Ovary (tissue), 9 donors: ENCODE results near the gene RPS27L. TPM values are rescaled to one million over a fixed set of nuclear protein-coding genes. Genes with fewer than 3 reads are reported as not detected.

Experiments used
- DNase-seq, 5 donors: peaks; one replicate each; pipeline ENCODE4 v3.0.0-alpha.2; 2019 to 2020
- H3K27ac ChIP-seq, 2 donors: fragments of 200-600 bp; one replicate each; pipeline versions ENCODE4 v1.5.1 to v1.8.0; 2019 to 2022
- H3K27me3 ChIP-seq: fragments of 200-600 bp; one replicate; pipeline ENCODE4 v1.8.0; 2022
- H3K36me3 ChIP-seq: fragments of 200-600 bp; sonication (generic); one replicate; pipeline ENCODE4 v1.5.1; 2019
- H3K4me1 ChIP-seq: one replicate; pipeline ENCODE4 v1.8.1; 2013; ENCODE audit warnings: mild to moderate bottlenecking, moderate library complexity; ENCODE audit not compliant: insufficient read depth
- H3K4me3 ChIP-seq: fragments of 200-600 bp; sonication (generic); one replicate; pipeline ENCODE4 v1.5.1; 2017
- H3K9me3 ChIP-seq, 2 donors: fragments of 200-600 bp in 1 of 2; sonication (generic) in 1 of 2; one replicate each; pipeline versions ENCODE4 v1.5.1 to v1.8.1; 2013 to 2019; ENCODE audit warnings: mild to moderate bottlenecking in 1 of 2, moderate library complexity in 1 of 2
- EP300 ChIP-seq: sonication (generic); formaldehyde crosslinking; IDR thresholded peaks from one replicate; pipeline ENCODE4 v1.6.1; 2017; ENCODE audit warnings: antibody characterized with exemption
- POLR2A ChIP-seq: fragments of 450-650 bp; IDR thresholded peaks from one replicate; pipeline ENCODE4 v1.6.1; 2017; ENCODE audit warnings: antibody characterized with exemption, mild to moderate bottlenecking, moderate library complexity
- WGBS, 3 donors: extraction: QIAGEN DNeasy Blood & Tissue Kit in 1 of 3; methylation state at CpG; one replicate each; pipeline versions ENCODE4 v1.1.5 to v1.1.7; 2013 to 2017; 5-methylcytosine and 5-hydroxymethylcytosine counted together
- intact Hi-C, 4 donors: fragments of 100-400 bp; cut with DNase I; formaldehyde crosslinking; loops; one replicate each; pipeline versions ENCODE4 v1.11.0 to v1.15.1; 2022 to 2023
- polyA plus RNA-seq, 2 donors: library from polyadenylated mRNA; stranded (reverse); fragments of 200-250 nt in 1 of 2; fragments of 350-450 nt in 1 of 2; fragmentation: Illumina TruSeq in 1 of 2; extraction: RNeasy Lipid Tissue Mini Kit (QIAGEN cat#74804) in 1 of 2; gene quantifications; one replicate each; pipeline ENCODE4 v1.2.3, GENCODE V29; 2013 to 2014
- total RNA-seq, 7 donors: library from RNA; depleted of rRNA in 2 of 7; stranded (reverse); fragments of >200 nt in 2 of 7; fragmentation: NEBNext Ultra II Directional in 3 of 7; extraction: Animal tissue kit (Norgen Biotek cat#: 25700) in 3 of 7; gene quantifications; one replicate each; pipeline versions ENCODE4 v1.1.0 to v1.2.4, GENCODE V29; 2016 to 2023
- TF ChIP-seq, protein P1 (sequence below), 3 donors: fragments of 450-650 bp in 2 of 3; fragments of 200-600 bp in 1 of 3; IDR thresholded peaks; one replicate each; pipeline versions ENCODE4 v1.5.1 to v1.8.0; 2016 to 2022; ENCODE audit warnings: antibody characterized with exemption in 3 of 3, mild to moderate bottlenecking in 1 of 3
- donor health status: DM: no; HTN: no; CAD: no; lungs with moderate emphysema.
- donor health status: DM: no; HTN: no; CAD: no.
- donor health status: Bipolar disorder and iron deficiency.
- donor health status: DM: yes; HTN: yes; CAD: no.
- donor health status: DM: no; HTN: no; CAD: no.
- donor health status: DM: yes; HTN: yes; CAD: no.

The RPS27L gene
- total and polyA plus RNA-seq, 9 donors: 85.5 to 129 (median 95.0) TPM

GRCh38 chr15:63136742-63137141 lies 20.5 kb downstream of the RPS27L start:
- intact Hi-C loops: no loop called here
- H3K4me1 ChIP-seq: peaks cover 2% of the 10 kb centered on the region
- no peaks in the 10 kb centered on the region for H3K36me3 ChIP-seq
- 44 to 52% (median 45%) methylated on average over 2 of the region's 2 CpGs for WGBS, 3 donors
- no peaks in the 10 kb centered on the region for H3K27me3 ChIP-seq
- DNase-seq: no peak
- H3K9me3 ChIP-seq: no peaks in the 10 kb centered on the region
- H3K4me3 ChIP-seq: no peak overlapping the region
- H3K27ac ChIP-seq: no peak overlapping the region
- no peak for TF ChIP-seq EP300
- TF ChIP-seq, protein P1, sequence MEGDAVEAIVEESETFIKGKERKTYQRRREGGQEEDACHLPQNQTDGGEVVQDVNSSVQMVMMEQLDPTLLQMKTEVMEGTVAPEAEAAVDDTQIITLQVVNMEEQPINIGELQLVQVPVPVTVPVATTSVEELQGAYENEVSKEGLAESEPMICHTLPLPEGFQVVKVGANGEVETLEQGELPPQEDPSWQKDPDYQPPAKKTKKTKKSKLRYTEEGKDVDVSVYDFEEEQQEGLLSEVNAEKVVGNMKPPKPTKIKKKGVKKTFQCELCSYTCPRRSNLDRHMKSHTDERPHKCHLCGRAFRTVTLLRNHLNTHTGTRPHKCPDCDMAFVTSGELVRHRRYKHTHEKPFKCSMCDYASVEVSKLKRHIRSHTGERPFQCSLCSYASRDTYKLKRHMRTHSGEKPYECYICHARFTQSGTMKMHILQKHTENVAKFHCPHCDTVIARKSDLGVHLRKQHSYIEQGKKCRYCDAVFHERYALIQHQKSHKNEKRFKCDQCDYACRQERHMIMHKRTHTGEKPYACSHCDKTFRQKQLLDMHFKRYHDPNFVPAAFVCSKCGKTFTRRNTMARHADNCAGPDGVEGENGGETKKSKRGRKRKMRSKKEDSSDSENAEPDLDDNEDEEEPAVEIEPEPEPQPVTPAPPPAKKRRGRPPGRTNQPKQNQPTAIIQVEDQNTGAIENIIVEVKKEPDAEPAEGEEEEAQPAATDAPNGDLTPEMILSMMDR (IDR thresholded peaks at IDR 0.05): no peak
- no peak for TF ChIP-seq POLR2A

DNA sequence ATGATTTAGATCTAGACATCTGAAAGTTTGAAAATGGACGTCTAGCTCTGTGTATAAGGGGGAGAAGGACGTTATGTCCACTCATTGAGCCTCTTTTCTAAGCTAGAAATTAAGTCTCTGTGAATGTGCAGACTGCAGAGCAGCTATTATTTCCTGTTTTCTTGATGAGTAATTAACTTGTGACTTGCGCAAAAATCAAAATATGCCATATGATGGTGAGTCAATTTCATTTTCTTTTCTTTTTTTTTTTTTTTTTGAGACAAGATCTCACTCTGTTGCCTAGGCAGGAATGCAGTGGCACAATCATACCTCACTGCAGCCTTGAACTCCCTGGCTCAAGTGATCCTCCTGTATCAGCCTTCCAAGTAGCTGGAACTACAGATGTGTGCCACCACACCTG lies 21.5 kb downstream of the RPS27L start:
- intact Hi-C loops: no loop called here
- DNase-seq: no peak
- Histone ChIP-seq H3K4me3 (no peak overlapping the region), H3K4me1 (peaks cover 2% of the 10 kb centered on the region), H3K36me3 (no peaks in the 10 kb centered on the region), H3K9me3 (no peaks in the 10 kb centered on the region), H3K27me3 (no peaks in the 10 kb centered on the region), H3K27ac (no peak overlapping the region)
- TF ChIP-seq POLR2A (no peak), EP300 (no peak)
- TF ChIP-seq, protein P1 (IDR thresholded peaks at IDR 0.05): no peak
- 49 to 52% (median 52%) methylated on average over 3 of the region's 3 CpGs for whole genome bisulfite sequencing, 3 donors

GRCh38 chr15:63135281-63135680 lies 22.0 kb downstream of the RPS27L start:
- peaks cover 2% of the 10 kb centered on the region for H3K4me1 ChIP-seq
- no peak for DNase-seq
- H3K9me3 ChIP-seq: no peaks in the 10 kb centered on the region
- 80 to 85% (median 83%) methylated on average over 5 of the region's 5 CpGs for WGBS, 3 donors
- H3K36me3 ChIP-seq: no peaks in the 10 kb centered on the region
- TF ChIP-seq POLR2A: no peak
- no peak for TF ChIP-seq EP300
- TF ChIP-seq, protein P1 (IDR thresholded peaks at IDR 0.05): no peak
- intact Hi-C loops: no loop called here
- no peak overlapping the region for H3K27ac ChIP-seq
- no peaks in the 10 kb centered on the region for H3K27me3 ChIP-seq
- H3K4me3 ChIP-seq: no peak overlapping the region

DNA sequence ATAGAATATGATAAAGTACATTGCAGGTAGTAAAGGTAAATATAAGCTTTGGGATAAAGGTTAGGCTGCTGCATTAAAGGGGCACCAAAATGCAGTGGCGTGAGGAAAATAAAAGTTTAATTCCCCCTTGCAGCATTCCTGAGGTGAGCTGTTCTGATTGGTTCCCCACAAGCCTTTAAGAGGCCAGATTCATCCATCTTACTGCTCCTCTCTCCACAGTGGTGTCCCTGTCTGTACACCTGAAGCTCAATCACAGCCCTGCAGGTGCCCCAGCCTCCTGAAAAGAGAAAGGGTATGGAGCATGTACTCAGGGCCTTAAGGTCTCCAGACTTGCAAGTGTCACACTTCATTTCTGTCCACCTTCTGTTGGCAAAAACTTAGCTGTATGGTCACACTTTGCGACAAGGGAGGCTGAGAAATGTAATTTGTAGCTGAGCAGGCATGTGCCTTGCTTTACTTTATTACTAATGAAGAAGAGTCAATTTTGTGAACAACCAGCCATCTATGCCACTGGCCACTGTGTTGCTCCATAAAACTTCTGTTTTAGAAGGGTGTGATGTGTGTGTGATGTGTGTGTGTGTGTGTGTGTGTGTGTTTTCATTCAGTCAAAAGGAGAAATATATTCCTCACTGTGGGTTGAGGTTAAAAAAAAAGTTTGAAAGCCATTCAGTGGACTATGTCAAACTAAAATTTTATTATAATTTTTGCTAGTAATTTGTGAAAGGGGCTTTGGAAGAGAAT lies 22.9 kb downstream of the RPS27L start:
- TF ChIP-seq, protein P1 (IDR thresholded peaks at IDR 0.05): no peak
- TF ChIP-seq POLR2A: no peak
- TF ChIP-seq EP300: no peak
- no peaks in the 10 kb centered on the region for H3K27me3 ChIP-seq
- WGBS, 3 donors: 94 to 97% (median 97%) methylated on average over 2 of the region's 2 CpGs
- H3K4me3 ChIP-seq: no peak overlapping the region
- no peak overlapping the region for H3K27ac ChIP-seq
- no peaks in the 10 kb centered on the region for H3K9me3 ChIP-seq
- intact Hi-C loops: no loop called here
- H3K4me1 ChIP-seq: peaks cover 2% of the 10 kb centered on the region
- no peaks in the 10 kb centered on the region for H3K36me3 ChIP-seq
- no peak for DNase-seq
